ENCODE data around the gene PF4V1. TPM values are rescaled to one million over a fixed set of nuclear protein-coding genes. Genes with fewer than 3 reads are reported as not detected.

PF4V1 gene
- total RNA-seq, 1 experiment from 2014 or later: not detected

DNA sequence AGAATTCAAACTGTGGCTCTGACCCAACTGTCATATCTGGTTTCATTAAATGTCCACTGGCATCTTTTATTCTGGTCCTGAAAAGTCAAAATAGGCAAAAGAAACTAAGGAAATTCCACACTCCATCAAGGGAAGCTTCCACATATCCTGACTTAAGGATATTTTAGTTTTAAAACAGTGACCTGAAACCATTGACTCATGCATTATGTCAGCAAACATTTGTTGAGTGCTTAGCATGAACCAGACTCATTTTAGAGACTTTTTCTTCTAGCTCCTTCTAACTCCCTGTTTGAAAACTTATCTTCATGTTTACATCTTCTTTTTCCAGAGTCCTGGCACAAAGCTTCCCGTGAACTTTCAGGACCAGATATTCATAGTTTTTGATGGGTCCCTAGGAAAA, 9.2 kb downstream of the PF4V1 start:
- Histone ChIP-seq H3K27ac (no peak overlapping the region), H3K4me2 (no peak overlapping the region), H3K9me3 (ENCODE audit: insufficient read depth, low read depth) (no peaks in the 10 kb centered on the region), H4K20me1 (ENCODE audit: insufficient read depth) (no peaks in the 10 kb centered on the region), H2AFZ (no peak overlapping the region), H3K27me3 (ENCODE audit: insufficient read depth, low read depth) (no peaks in the 10 kb centered on the region), H3K79me2 (ENCODE audit: low read depth) (no peaks in the 10 kb centered on the region), H3K36me3 (ENCODE audit: low read depth) (no peaks in the 10 kb centered on the region), H3K9me2 (ENCODE audit: insufficient read depth) (no peaks in the 10 kb centered on the region), H3F3A (ENCODE audit: insufficient read depth, low read depth) (no peaks in the 10 kb centered on the region), H3K4me3 (no peak overlapping the region), H3K4me1 (replicated peaks; ENCODE audit: insufficient read depth) (no peaks in the 10 kb centered on the region)
- DNase-seq: no peak
- TF ChIP-seq, protein P1, sequence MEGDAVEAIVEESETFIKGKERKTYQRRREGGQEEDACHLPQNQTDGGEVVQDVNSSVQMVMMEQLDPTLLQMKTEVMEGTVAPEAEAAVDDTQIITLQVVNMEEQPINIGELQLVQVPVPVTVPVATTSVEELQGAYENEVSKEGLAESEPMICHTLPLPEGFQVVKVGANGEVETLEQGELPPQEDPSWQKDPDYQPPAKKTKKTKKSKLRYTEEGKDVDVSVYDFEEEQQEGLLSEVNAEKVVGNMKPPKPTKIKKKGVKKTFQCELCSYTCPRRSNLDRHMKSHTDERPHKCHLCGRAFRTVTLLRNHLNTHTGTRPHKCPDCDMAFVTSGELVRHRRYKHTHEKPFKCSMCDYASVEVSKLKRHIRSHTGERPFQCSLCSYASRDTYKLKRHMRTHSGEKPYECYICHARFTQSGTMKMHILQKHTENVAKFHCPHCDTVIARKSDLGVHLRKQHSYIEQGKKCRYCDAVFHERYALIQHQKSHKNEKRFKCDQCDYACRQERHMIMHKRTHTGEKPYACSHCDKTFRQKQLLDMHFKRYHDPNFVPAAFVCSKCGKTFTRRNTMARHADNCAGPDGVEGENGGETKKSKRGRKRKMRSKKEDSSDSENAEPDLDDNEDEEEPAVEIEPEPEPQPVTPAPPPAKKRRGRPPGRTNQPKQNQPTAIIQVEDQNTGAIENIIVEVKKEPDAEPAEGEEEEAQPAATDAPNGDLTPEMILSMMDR (conservative IDR thresholded peaks at IDR 0.05): no peak
- no peak for TF ChIP-seq EZH2 (IDR thresholded peaks at IDR 0.05; ENCODE audit: low read depth)
- CTCF ChIA-PET: no interaction called here
- intact Hi-C loops (cut with micrococcal nuclease; ENCODE audit: unreplicated experiment): loop anchor here (5.0 kb wide), 1 partner anchor 135 kb away; no protein-coding TSS in a partner anchor
- no TSS peak for BruUV-seq (replicated peaks)
- POLR2A ChIA-PET (ENCODE audit: unreplicated experiment): no interaction called here

DNA sequence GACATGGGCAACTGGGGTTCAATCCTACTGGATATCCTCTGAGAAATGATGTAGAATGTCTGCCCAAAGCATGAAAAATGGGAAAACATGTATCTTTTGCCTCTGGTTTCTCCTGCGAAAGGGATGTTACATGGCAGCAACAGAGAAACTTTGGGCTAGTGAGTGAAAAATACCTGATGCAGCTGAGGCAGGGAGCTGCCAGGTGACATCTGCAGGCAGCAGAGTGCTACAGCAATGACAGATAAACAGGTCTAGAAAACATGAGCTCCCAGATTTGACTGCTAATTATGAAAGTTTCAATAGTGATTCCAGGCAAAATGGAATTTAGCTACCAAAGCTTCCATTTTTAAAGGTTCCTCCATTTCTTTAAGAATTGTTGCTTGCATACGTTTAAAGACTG, 11.3 kb downstream of the PF4V1 start:
- POLR2A ChIA-PET (ENCODE audit: unreplicated experiment): interaction anchor here (0.6 kb wide), 2 partner anchors 124 to 201 kb away, joined by 3 to 8 read pairs; partner anchors contain the start of gene CXCL8
- H3F3A ChIP-seq (ENCODE audit: insufficient read depth, low read depth): no peaks in the 10 kb centered on the region
- H4K20me1 ChIP-seq (ENCODE audit: insufficient read depth): no peaks in the 10 kb centered on the region
- H3K9me2 ChIP-seq (ENCODE audit: insufficient read depth): no peaks in the 10 kb centered on the region
- no peaks in the 10 kb centered on the region for H3K9me3 ChIP-seq (ENCODE audit: insufficient read depth, low read depth)
- H3K27ac ChIP-seq: no peak overlapping the region
- no peaks in the 10 kb centered on the region for H3K36me3 ChIP-seq (ENCODE audit: low read depth)
- no peaks in the 10 kb centered on the region for H3K79me2 ChIP-seq (ENCODE audit: low read depth)
- TF ChIP-seq EZH2 (IDR thresholded peaks at IDR 0.05; ENCODE audit: low read depth): no peak
- TF ChIP-seq, protein P1 (conservative IDR thresholded peaks at IDR 0.05): peak; percentile 57; the same call in 1 of the 2 replicates
- H3K4me1 ChIP-seq (replicated peaks; ENCODE audit: insufficient read depth): no peaks in the 10 kb centered on the region
- no peak overlapping the region for H2AFZ ChIP-seq
- peak in 1 of 2 experiments; percentile 8 for DNase-seq
- no TSS peak for BruUV-seq (replicated peaks)
- intact Hi-C loops (cut with micrococcal nuclease; ENCODE audit: unreplicated experiment): loop anchor here (1.0 to 5.0 kb wide), 2 partner anchors 137 to 202 kb away; no protein-coding TSS in a partner anchor
- H3K4me3 ChIP-seq: no peak overlapping the region
- no peaks in the 10 kb centered on the region for H3K27me3 ChIP-seq (ENCODE audit: insufficient read depth, low read depth)
- CTCF ChIA-PET: interaction anchor here (0.5 to 0.7 kb wide), 3 partner anchors 188 to 606 kb away, joined by 3 to 8 read pairs (median 4); partner anchors contain the start of gene ANKRD17
- H3K4me2 ChIP-seq: no peak overlapping the region

DNA sequence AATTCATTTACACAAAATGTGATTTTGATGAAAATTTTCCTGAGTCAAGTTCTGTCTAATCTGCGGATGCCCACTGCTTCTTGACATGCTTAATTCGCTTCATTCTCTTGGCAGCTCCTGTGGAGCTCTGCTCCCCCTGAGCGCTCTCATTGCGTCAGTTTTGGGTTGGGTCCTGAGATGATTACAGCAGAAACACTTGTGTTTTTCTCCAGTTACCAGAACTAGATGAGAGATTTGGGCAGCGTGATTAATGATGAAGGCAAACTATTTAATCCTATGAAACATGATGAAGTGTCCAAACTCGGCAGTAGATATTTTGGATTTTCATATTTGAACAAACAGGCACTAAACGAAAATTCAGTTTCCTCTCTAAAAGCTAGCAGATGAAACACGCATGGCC, 11.9 kb downstream of the PF4V1 start:
- BruUV-seq (replicated peaks): no TSS peak
- Histone ChIP-seq H4K20me1 (ENCODE audit: insufficient read depth) (no peaks in the 10 kb centered on the region), H3K4me2 (no peak overlapping the region), H3K4me3 (no peak overlapping the region), H3K79me2 (ENCODE audit: low read depth) (no peaks in the 10 kb centered on the region), H3F3A (ENCODE audit: insufficient read depth, low read depth) (no peaks in the 10 kb centered on the region), H3K9me2 (ENCODE audit: insufficient read depth) (no peaks in the 10 kb centered on the region), H3K9me3 (ENCODE audit: insufficient read depth, low read depth) (no peaks in the 10 kb centered on the region), H3K27me3 (ENCODE audit: insufficient read depth, low read depth) (no peaks in the 10 kb centered on the region), H3K36me3 (ENCODE audit: low read depth) (no peaks in the 10 kb centered on the region), H2AFZ (no peak overlapping the region), H3K4me1 (replicated peaks; ENCODE audit: insufficient read depth) (no peaks in the 10 kb centered on the region; the same call in 1 of the 2 replicates), H3K27ac (no peak overlapping the region)
- ChIA-PET POLR2A (ENCODE audit: unreplicated experiment) (interaction anchor here (0.6 kb wide), 1 partner anchor 202 kb away, joined by 8 read pairs; no protein-coding TSS in a partner anchor), CTCF (interaction anchor here (0.5 to 0.7 kb wide), 3 partner anchors 188 to 606 kb away, joined by 3 to 8 read pairs (median 4); partner anchors contain the start of gene ANKRD17)
- no peak for DNase-seq
- TF ChIP-seq, protein P1 (conservative IDR thresholded peaks at IDR 0.05): no peak
- no peak for TF ChIP-seq EZH2 (IDR thresholded peaks at IDR 0.05; ENCODE audit: low read depth)
- intact Hi-C loops (cut with micrococcal nuclease; ENCODE audit: unreplicated experiment): loop anchor here (1.0 to 5.0 kb wide), 3 partner anchors 138 to 523 kb away; no protein-coding TSS in a partner anchor

Data from PC-9 (cell line).